IMR-90 (cell line): Measurements from ENCODE around the gene SETD2. TPM values are rescaled to one million over a fixed set of nuclear protein-coding genes. Genes with fewer than 3 reads are reported as not detected.

Source experiments
- ATAC-seq: fragments of 200-7000 bp; cut with Tn5 transposase; 2 replicates; pipeline ENCODE4 v1.9.1; 2020; ENCODE audit warnings: low read depth, mild to moderate bottlenecking, moderate library complexity
- BruUV-seq: library from RNA; stranded (reverse); fragments of 400-500 nt; replicated peaks from 2 replicates; lab custom pipeline; 2021; lab: Mats Ljungman, UMichigan
- CTCF ChIA-PET: fragments of 300-600 bp; formaldehyde crosslinking; extraction: SDS; loops from one replicate; lab custom pipeline; 2021; ENCODE audit warnings: antibody characterized with exemption; lab: Yijun Ruan, JAX
- POLR2A ChIA-PET: fragments of 300-600 bp; sonication (Branson Sonifier 250); formaldehyde crosslinking; loops from one replicate; lab custom pipeline; 2022; ENCODE audit warnings: antibody characterized with exemption; ENCODE audit not compliant: unreplicated experiment; lab: Charles Lee
- DNase-seq: peaks from one replicate; pipeline ENCODE4 v3.0.0; 2013
- H2AFZ ChIP-seq: replicated peaks from 2 replicates; pipeline ENCODE3; 2013; ENCODE audit warnings: low read length, mild to moderate bottlenecking; ENCODE audit not compliant: poor library complexity
- H2AK5ac ChIP-seq: 2 replicates; pipeline ENCODE4 v1.6.1; 2013; ENCODE audit warnings: low read depth, low read length, inconsistent platforms
- H2AK9ac ChIP-seq: replicated peaks from 2 replicates; pipeline ENCODE3; 2013; ENCODE audit warnings: mild to moderate bottlenecking, low read depth, low read length, moderate library complexity; ENCODE audit not compliant: poor library complexity
- H2BK120ac ChIP-seq: 2 replicates; pipeline ENCODE4 v1.6.1; 2013; ENCODE audit warnings: low read depth, low read length, inconsistent platforms
- H2BK15ac ChIP-seq: 3 replicates; pipeline ENCODE4 v1.6.1; 2013; ENCODE audit warnings: low read depth, low read length, inconsistent platforms
- H2BK20ac ChIP-seq: 2 replicates; pipeline ENCODE4 v1.6.1; 2013; ENCODE audit warnings: low read depth, mild to moderate bottlenecking, inconsistent platforms, low read length, moderate library complexity
- H2BK5ac ChIP-seq: 2 replicates; pipeline ENCODE4 v1.6.1; 2013; ENCODE audit warnings: mild to moderate bottlenecking, low read depth, low read length, inconsistent platforms; ENCODE audit not compliant: poor library complexity, severe bottlenecking
- H3K14ac ChIP-seq: replicated peaks from 2 replicates; pipeline ENCODE4 v1.6.1; 2013; ENCODE audit warnings: low read depth, low read length, inconsistent platforms
- H3K18ac ChIP-seq: 2 replicates; pipeline ENCODE4 v1.6.1; 2013; ENCODE audit warnings: low read depth, low read length, control low read depth
- H3K23ac ChIP-seq: 2 replicates; pipeline ENCODE4 v1.6.1; 2013; ENCODE audit warnings: low read depth, low read length, inconsistent platforms
- H3K27ac ChIP-seq: 2 replicates; pipeline ENCODE4 v1.5.1; 2013; ENCODE audit warnings: mild to moderate bottlenecking, control low read depth, low read length; ENCODE audit not compliant: insufficient read depth
- H3K27me3 ChIP-seq: 2 replicates; pipeline ENCODE4 v1.6.1; 2013; ENCODE audit warnings: low read length; ENCODE audit not compliant: control insufficient read depth, insufficient read depth
- H3K36me3 ChIP-seq: 2 replicates; pipeline ENCODE4 v1.6.1; 2013; ENCODE audit warnings: low read length, mixed read lengths; ENCODE audit not compliant: control insufficient read depth, insufficient read depth
- H3K4ac ChIP-seq: 2 replicates; pipeline ENCODE4 v1.6.1; 2013; ENCODE audit warnings: low read depth, low read length, inconsistent platforms
- H3K4me1 ChIP-seq: 2 replicates; pipeline ENCODE4 v1.6.1; 2013; ENCODE audit warnings: low read length, mixed read lengths; ENCODE audit not compliant: control insufficient read depth, insufficient read depth
- H3K4me2 ChIP-seq: 2 replicates; pipeline ENCODE4 v1.6.1; 2013; ENCODE audit warnings: low read depth, mild to moderate bottlenecking, control low read depth, low read length, moderate library complexity
- H3K4me3 ChIP-seq: 2 replicates; pipeline ENCODE4 v1.5.1; 2013; ENCODE audit warnings: low read depth, mild to moderate bottlenecking, control low read depth, low read length, moderate library complexity; ENCODE audit not compliant: insufficient read depth
- H3K56ac ChIP-seq: 2 replicates; pipeline ENCODE4 v1.6.1; 2013; ENCODE audit warnings: low read length, inconsistent platforms; ENCODE audit not compliant: insufficient read depth; ENCODE audit errors: extremely low read depth
- H3K79me1 ChIP-seq, 2 experiments: 2 replicates each; pipeline ENCODE4 v1.6.1; 2013; ENCODE audit warnings: low read length in 2 of 2, inconsistent platforms in 1 of 2, low read depth in 1 of 2
- H3K9ac ChIP-seq: 2 replicates; pipeline ENCODE4 v1.6.1; 2013; ENCODE audit warnings: low read depth, low read length, control low read depth
- H3K9me1 ChIP-seq: 2 replicates; pipeline ENCODE4 v1.6.1; 2013; ENCODE audit warnings: low read length, inconsistent platforms; ENCODE audit not compliant: insufficient read depth
- H3K9me3 ChIP-seq: 2 replicates; pipeline ENCODE4 v1.6.1; 2013; ENCODE audit warnings: low read length; ENCODE audit not compliant: control insufficient read depth, insufficient read depth
- H4K20me1 ChIP-seq: 2 replicates; pipeline ENCODE4 v1.6.1; 2013; ENCODE audit warnings: low read length, inconsistent platforms; ENCODE audit not compliant: insufficient read depth
- H4K5ac ChIP-seq: 2 replicates; pipeline ENCODE4 v1.6.1; 2013; ENCODE audit warnings: mild to moderate bottlenecking, low read depth, low read length, control low read depth
- H4K8ac ChIP-seq, 2 experiments: 2 replicates each; pipeline ENCODE4 v1.6.1; 2013; ENCODE audit warnings: low read depth in 2 of 2, low read length in 2 of 2, control low read depth in 1 of 2, inconsistent platforms in 1 of 2
- H4K91ac ChIP-seq: 2 replicates; pipeline ENCODE4 v1.6.1; 2013; ENCODE audit warnings: low read depth, low read length, inconsistent platforms; ENCODE audit not compliant: insufficient read depth
- BHLHE40 ChIP-seq: fragments of 150-350 bp; IDR thresholded peaks from 2 replicates; pipeline ENCODE4 v1.6.1; 2016; ENCODE audit warnings: mild to moderate bottlenecking, low read depth, low read length
- CEBPB ChIP-seq: IDR thresholded peaks from 2 replicates; pipeline ENCODE4 v1.6.1; 2012; ENCODE audit warnings: low read depth, low read length, improper control_type of control experiment
- CHD1 ChIP-seq: IDR thresholded peaks from 2 replicates; pipeline ENCODE4 v1.6.1; 2012; ENCODE audit warnings: low read depth, low read length, improper control_type of control experiment
- CTCF ChIP-seq: conservative IDR thresholded peaks from 2 replicates; pipeline ENCODE4 v1.5.1; 2012; ENCODE audit warnings: mild to moderate bottlenecking, low read depth, low read length, improper control_type of control experiment
- ELK1 ChIP-seq: fragments of 150-350 bp; IDR thresholded peaks from 2 replicates; pipeline ENCODE4 v1.6.1; 2016; ENCODE audit warnings: low read depth, mild to moderate bottlenecking, low read length, moderate library complexity, borderline replicate concordance
- FOS ChIP-seq: fragments of 150-350 bp; IDR thresholded peaks from 2 replicates; pipeline ENCODE4 v1.6.1; 2016; ENCODE audit warnings: low read depth, low read length
- MAFK ChIP-seq: IDR thresholded peaks from 2 replicates; pipeline ENCODE4 v1.6.1; 2012; ENCODE audit warnings: low read depth, low read length, improper control_type of control experiment
- MAZ ChIP-seq: IDR thresholded peaks from 2 replicates; pipeline ENCODE4 v1.6.1; 2012; ENCODE audit warnings: low read depth, mild to moderate bottlenecking, low read length, improper control_type of control experiment, moderate library complexity, borderline replicate concordance
- MXI1 ChIP-seq: IDR thresholded peaks from 2 replicates; pipeline ENCODE4 v1.6.1; 2012; ENCODE audit warnings: low read depth, mild to moderate bottlenecking, low read length, moderate library complexity, borderline replicate concordance
- NFE2L2 ChIP-seq: fragments of 150-350 bp; IDR thresholded peaks from 2 replicates; pipeline ENCODE4 v1.6.1; 2016; ENCODE audit warnings: low read depth, mild to moderate bottlenecking, low read length
- POLR2A ChIP-seq: IDR thresholded peaks from 2 replicates; pipeline ENCODE4 v1.6.1; 2012; ENCODE audit warnings: mild to moderate bottlenecking, low read depth, low read length
- RAD21 ChIP-seq: IDR thresholded peaks from 2 replicates; pipeline ENCODE4 v1.6.1; 2012; ENCODE audit warnings: low read length, improper control_type of control experiment
- RCOR1 ChIP-seq: IDR thresholded peaks from 2 replicates; pipeline ENCODE4 v1.6.1; 2012; ENCODE audit warnings: mild to moderate bottlenecking, low read length, improper control_type of control experiment; ENCODE audit not compliant: insufficient replicate concordance
- RFX5 ChIP-seq: IDR thresholded peaks from 2 replicates; pipeline ENCODE4 v1.8.0; 2012; ENCODE audit warnings: low read depth, mild to moderate bottlenecking, low read length, moderate library complexity
- SMC3 ChIP-seq: fragments of 150-350 bp; IDR thresholded peaks from 2 replicates; pipeline ENCODE4 v1.6.1; 2016; ENCODE audit warnings: low read depth, mild to moderate bottlenecking, antibody characterized with exemption, low read length, moderate library complexity
- WGBS, 2 experiments: methylation state at CpG; one replicate each; pipeline versions ENCODE4 v1.1.5 to v1.1.7; 2013; ENCODE audit warnings: missing lambda C conversion rate in 2 of 2; ENCODE audit not compliant: insufficient read length in 1 of 2; ENCODE audit errors: extremely low coverage in 2 of 2; 5-methylcytosine and 5-hydroxymethylcytosine counted together
- dilution Hi-C: fragments of 300-500 bp; cut with HindIII; formaldehyde crosslinking; loops from one replicate; pipeline ENCODE4 v1.14.3; 2018; ENCODE audit warnings: low sequenced_read_pairs; ENCODE audit not compliant: unreplicated experiment
- in situ Hi-C: fragments of 300-500 bp; cut with MboI; formaldehyde crosslinking; loops from 3 replicates; pipeline ENCODE4 v1.14.3; 2019; ENCODE audit warnings: low sequenced_read_pairs, inconsistent platforms, mixed read lengths
- intact Hi-C: fragments of 100-400 bp; cut with micrococcal nuclease; formaldehyde crosslinking; loops from 2 replicates; pipeline ENCODE4 v1.10.0; 2022
- polyA plus RNA-seq, 3 experiments: library from polyadenylated mRNA; depleted of rRNA; stranded (reverse); fragments of >200 nt; gene quantifications; 2 replicates each; pipeline ENCODE4 v1.2.3, GENCODE V29; 2012; ENCODE audit warnings: low replicate concordance in 1 of 3
- total RNA-seq: library from RNA; depleted of rRNA; stranded (reverse); fragments of >200 nt; gene quantifications from 2 replicates; pipeline ENCODE4 v1.2.3, GENCODE V29; 2012
- TF ChIP-seq, protein P1 (sequence below): fragments of 150-350 bp; IDR thresholded peaks from 2 replicates; pipeline ENCODE4 v1.6.1; 2017; ENCODE audit warnings: mild to moderate bottlenecking, antibody characterized with exemption, low read length, low read depth

Gene SETD2
- total and polyA plus RNA-seq, 2 of the 4 experiments (the other 2 are of a cell fraction) = 18.3 to 20.1 TPM

DNA sequence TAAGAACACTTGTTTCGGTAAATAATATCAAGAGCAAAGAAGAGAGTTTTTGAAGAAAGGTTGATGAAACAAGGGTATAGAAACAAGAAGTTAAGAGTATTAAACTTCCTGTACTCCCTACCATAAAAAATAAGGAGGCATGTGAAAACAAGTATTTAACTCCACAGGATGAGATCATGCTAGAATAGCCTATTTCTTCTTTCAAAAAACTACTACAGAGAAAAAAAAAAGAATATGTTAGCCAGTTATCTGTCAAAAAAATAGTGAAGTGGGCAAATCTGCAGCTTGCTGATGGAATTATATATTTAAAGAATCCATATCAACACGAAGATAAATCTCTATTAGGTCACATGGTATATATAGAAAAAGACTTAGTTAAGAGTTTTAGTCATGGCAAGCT, 33.4 kb downstream of the SETD2 start:
- no peaks in the 10 kb centered on the region for H3K36me3 ChIP-seq
- H3K9me3 ChIP-seq = no peaks in the 10 kb centered on the region
- no peak overlapping the region for H3K4ac ChIP-seq
- no CpG with 5 or more reads among the region's 2 CpGs for WGBS, 2 experiments
- ChIA-PET CTCF (no interaction called here), POLR2A (interaction anchor here (0.8 kb wide), 1 partner anchor 34 kb away, joined by 3 read pairs; no protein-coding TSS in a partner anchor)
- no peak overlapping the region for H3K4me2 ChIP-seq
- peaks cover 68% of the 10 kb centered on the region for H4K20me1 ChIP-seq
- no peak overlapping the region for H4K5ac ChIP-seq
- H3K27me3 ChIP-seq = no peaks in the 10 kb centered on the region
- H3K4me3 ChIP-seq = no peak overlapping the region
- no peak overlapping the region for H4K91ac ChIP-seq
- DNase-seq (no peak), ATAC-seq (no peak)
- H3K9me1 ChIP-seq = peaks cover 5% of the 10 kb centered on the region; the same call in 1 of the 2 replicates
- H2BK120ac ChIP-seq = no peak overlapping the region
- no peak overlapping the region for H2AK9ac ChIP-seq
- no peak overlapping the region for H4K8ac ChIP-seq
- H3K14ac ChIP-seq = no peak overlapping the region
- H2BK20ac ChIP-seq = no peak overlapping the region
- H3K4me1 ChIP-seq = no peaks in the 10 kb centered on the region
- no peak overlapping the region for H2BK15ac ChIP-seq
- dilution Hi-C loops (no loop called here), intact Hi-C loops (no loop called here), in situ Hi-C loops (no loop called here)
- H3K79me1 ChIP-seq = peaks cover 14 to 64% of the 10 kb centered on the region in 2 experiments
- H3K56ac ChIP-seq = no peak overlapping the region
- BruUV-seq = no TSS peak
- H2AK5ac ChIP-seq = no peak overlapping the region
- no peak overlapping the region for H3K27ac ChIP-seq
- H3K18ac ChIP-seq = no peak overlapping the region
- no peak overlapping the region for H2AFZ ChIP-seq
- no peak for TF ChIP-seq BHLHE40
- no peak for TF ChIP-seq SMC3
- no peak for TF ChIP-seq MXI1
- TF ChIP-seq FOS = no peak
- no peak for TF ChIP-seq CTCF
- TF ChIP-seq MAZ = no peak
- TF ChIP-seq, protein P1, sequence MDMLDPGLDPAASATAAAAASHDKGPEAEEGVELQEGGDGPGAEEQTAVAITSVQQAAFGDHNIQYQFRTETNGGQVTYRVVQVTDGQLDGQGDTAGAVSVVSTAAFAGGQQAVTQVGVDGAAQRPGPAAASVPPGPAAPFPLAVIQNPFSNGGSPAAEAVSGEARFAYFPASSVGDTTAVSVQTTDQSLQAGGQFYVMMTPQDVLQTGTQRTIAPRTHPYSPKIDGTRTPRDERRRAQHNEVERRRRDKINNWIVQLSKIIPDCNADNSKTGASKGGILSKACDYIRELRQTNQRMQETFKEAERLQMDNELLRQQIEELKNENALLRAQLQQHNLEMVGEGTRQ = no peak
- no peak for TF ChIP-seq CEBPB
- no peak for TF ChIP-seq POLR2A
- TF ChIP-seq ELK1 = no peak
- no peak for TF ChIP-seq RCOR1
- no peak for TF ChIP-seq NFE2L2
- TF ChIP-seq RFX5 = no peak
- TF ChIP-seq CHD1 = no peak
- TF ChIP-seq MAFK = no peak
- TF ChIP-seq RAD21 = no peak
- H3K9ac ChIP-seq = no peak overlapping the region
- H3K23ac ChIP-seq = no peak overlapping the region
- no peak overlapping the region for H2BK5ac ChIP-seq
